ENCODE results near the gene NUS1.

DNA sequence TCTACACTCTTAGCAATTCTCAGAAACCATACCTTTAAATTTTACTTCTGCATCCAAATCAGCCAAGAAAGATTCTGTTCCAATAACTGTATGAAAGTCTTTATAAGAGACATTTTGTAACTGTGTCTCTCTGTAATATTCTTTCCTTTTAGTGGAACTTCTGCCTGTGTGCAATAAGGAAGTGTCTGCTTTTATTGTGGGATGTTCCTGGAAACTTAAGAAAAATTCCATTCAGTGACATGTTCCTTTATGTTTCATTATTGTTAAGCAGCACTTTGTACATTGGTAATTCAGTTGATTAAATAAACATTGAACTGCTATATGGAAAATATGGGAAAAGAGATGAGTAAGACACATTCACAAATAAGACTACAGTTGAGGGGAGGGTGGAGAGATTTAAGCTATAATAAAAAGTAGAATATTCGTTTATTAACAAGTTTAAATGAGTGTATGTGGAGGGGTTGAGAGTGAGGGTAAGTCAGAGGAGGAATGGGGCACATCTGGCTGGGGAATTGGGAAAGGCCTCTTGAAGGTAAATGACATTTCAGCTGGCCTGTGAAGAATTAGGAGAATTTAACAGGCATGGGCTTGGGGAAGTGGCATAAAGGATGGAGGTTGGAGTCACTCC lies 11.9 kb downstream of the NUS1 start:
- TF ChIP-seq POLR2A (IDR thresholded peaks at IDR 0.05; ENCODE audit: low read depth, low read length) (no peak), POLR2AphosphoS5 (IDR thresholded peaks at IDR 0.05; ENCODE audit: low read depth, low read length) (no peak)
